ENCODE data around the gene COX4I1.

DNA sequence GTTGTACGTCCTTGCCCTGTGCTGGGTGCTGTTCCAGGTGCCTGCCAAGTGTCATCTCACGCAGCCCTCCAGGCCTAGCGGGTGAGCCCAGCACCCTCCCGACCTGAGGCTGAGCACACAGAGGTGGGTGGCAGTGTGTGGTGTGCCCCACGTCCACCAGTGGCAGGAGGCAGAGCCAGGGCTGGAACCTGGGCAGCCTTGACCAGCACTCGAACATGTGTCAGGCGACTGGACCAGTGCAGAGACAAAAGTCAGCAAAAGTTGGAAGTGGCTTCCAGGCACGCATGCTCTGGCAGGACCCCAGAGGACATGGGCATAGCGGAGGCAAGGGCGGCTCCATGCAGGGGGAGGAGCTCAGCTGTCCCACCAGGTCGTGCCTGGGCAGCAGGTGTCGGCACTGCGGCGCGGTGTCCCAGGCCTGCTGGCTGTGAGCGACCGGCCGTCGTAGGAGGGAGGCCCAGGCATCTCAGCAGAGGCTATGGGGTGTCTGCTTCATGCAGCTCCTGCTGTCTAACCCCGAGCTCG is 35.8 kb downstream of the COX4I1 start:
- TF ChIP-seq POLR2AphosphoS5 (IDR thresholded peaks at IDR 0.05; ENCODE audit: low read depth, low read length) = no peak
- TF ChIP-seq, protein P1, sequence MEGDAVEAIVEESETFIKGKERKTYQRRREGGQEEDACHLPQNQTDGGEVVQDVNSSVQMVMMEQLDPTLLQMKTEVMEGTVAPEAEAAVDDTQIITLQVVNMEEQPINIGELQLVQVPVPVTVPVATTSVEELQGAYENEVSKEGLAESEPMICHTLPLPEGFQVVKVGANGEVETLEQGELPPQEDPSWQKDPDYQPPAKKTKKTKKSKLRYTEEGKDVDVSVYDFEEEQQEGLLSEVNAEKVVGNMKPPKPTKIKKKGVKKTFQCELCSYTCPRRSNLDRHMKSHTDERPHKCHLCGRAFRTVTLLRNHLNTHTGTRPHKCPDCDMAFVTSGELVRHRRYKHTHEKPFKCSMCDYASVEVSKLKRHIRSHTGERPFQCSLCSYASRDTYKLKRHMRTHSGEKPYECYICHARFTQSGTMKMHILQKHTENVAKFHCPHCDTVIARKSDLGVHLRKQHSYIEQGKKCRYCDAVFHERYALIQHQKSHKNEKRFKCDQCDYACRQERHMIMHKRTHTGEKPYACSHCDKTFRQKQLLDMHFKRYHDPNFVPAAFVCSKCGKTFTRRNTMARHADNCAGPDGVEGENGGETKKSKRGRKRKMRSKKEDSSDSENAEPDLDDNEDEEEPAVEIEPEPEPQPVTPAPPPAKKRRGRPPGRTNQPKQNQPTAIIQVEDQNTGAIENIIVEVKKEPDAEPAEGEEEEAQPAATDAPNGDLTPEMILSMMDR (IDR thresholded peaks at IDR 0.05) = no peak
